ENCODE results near the gene CDH12.
"Not testable (repeated sequence)": the region's sequence is repeated elsewhere in the genome, so short reads cannot be mapped to it uniquely, and the experiment has no call there.

CDH12 gene
- 0 to 2.8 (median 0) reads per million in 17 experiments for total RNA-seq

- no peak for DNase-seq
These were observed at the start of gene CDH12 for GRCh38 chr5:22852807-22853660. TSS of gene CDH12 (minus strand) at chr5:22853344.

DNA sequence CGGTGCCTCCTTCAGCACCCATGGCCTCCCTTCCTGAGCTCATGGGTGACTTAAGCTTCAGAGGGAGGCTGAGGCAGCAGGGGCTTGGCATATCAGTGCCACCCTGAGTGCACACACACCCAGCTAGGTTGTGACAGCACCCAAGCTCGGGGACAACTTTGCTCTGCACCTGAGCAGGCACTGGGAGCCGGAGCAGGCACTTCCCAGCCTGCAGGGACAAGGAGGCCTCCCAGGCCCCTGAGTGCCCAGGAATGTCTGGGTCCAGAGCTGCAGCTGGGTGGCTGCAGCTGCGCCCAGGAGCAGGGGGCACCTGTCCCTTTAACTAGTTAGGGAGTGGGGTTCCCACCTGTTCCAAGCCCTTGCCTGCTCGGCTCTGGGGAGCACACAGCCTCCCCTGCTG, 48.7 kb upstream of the CDH12 start:
- no peak for DNase-seq

GRCh38 chr5:22900801-22901310, 47.7 kb upstream of the CDH12 start:
- DNase-seq = no peak

- no peak for DNase-seq
These were observed 46.2 kb upstream of the CDH12 start for GRCh38 chr5:22899341-22899740.

GRCh38 chr5:22896152-22896551, 43.0 kb upstream of the CDH12 start:
- DNase-seq = no peak

- DNase-seq = no peak
These were observed 39.3 kb upstream of the CDH12 start for GRCh38 chr5:22892441-22892840.

GRCh38 chr5:22889720-22890119, 36.6 kb upstream of the CDH12 start:
- DNase-seq = no peak

GRCh38 chr5:22887566-22887965, 34.4 kb upstream of the CDH12 start:
- DNase-seq = no peak

GRCh38 chr5:22858911-22859310, 5.8 kb upstream of the CDH12 start:
- DNase-seq = not testable (repeated sequence)

GRCh38 chr5:22855824-22856223, 2.7 kb upstream of the CDH12 start:
- DNase-seq = no peak

DNA sequence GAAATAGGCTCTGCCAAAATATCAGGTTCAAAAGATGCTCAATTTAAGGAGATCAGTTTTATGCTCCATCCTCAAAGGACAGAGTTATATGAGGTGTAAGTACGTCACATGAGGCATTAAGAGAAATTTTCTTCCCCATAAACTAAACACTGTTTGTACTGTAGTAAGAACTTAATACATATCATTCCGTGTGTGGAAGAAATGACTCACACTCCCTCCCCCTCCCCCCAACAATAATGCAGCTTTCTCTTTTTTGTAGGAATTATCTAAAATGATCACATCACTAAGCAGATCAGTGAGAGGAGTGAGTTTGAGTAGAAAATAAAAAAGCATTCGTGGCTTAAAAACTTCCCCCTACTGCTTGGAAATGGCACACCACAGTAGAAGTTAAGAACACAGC, 2.2 kb downstream of the CDH12 start:
- no peak for DNase-seq

- DNase-seq = no peak
These were observed 6.5 kb downstream of the CDH12 start for GRCh38 chr5:22846693-22847092.

DNA sequence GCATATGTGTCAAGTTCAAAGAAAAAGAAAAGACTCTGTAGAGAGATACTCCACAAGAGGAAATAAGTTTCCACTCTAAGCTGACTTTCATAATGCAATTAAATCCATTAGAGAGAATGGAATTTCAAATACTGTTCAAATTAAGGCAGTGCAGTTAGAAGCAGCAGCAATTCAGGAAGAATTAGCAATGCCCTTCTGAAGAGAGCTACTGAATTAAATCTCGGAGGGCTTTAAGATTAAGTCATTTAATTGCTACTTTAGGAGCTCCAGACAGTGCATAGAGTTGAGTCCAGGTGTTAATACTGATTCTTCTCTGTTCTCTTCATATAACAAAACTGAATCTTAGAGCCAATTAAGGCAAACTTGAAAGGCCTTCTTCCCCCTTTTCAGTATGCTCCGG, 8.5 kb downstream of the CDH12 start:
- no peak for DNase-seq

- DNase-seq = no peak
These were observed 9.0 kb downstream of the CDH12 start for GRCh38 chr5:22844155-22844554.

DNA sequence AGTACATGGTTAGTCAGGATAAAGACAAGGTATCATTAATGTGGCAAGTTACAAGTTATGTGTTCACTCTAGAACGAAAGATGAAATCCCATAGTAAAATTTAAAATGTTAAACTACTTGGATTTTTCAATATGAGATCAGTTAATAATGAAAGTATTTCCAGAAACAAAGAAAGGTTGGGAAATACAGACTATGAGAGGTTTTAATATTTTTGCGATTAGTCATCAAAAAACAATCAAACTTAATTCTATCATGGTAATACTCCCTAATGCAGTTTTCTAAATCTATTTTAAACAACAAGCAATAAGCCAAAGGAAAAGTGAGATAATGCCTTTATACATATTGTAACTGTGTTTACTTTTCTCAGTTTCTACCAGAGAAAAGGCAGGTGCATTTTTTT, 10.6 kb downstream of the CDH12 start:
- DNase-seq = no peak

DNA sequence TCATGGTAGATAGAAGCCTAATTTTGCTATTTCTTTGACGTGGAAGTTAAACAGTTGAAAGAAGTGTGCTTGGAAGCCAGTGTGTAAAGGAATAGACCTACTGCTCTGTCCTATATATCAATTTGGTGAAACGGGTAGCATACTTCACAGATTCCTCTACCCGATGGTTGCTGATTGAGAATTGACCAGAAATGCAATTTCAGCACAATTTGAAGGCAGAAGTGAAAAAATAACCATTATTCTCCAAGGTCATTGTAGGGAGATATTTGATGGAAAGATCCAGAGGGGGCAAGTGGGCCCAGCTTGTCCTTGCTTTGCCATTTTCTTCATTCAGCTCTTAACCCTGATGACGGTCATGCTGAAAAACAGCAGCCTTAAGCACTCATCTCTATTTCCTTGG, 15.3 kb downstream of the CDH12 start:
- no peak for DNase-seq

DNA sequence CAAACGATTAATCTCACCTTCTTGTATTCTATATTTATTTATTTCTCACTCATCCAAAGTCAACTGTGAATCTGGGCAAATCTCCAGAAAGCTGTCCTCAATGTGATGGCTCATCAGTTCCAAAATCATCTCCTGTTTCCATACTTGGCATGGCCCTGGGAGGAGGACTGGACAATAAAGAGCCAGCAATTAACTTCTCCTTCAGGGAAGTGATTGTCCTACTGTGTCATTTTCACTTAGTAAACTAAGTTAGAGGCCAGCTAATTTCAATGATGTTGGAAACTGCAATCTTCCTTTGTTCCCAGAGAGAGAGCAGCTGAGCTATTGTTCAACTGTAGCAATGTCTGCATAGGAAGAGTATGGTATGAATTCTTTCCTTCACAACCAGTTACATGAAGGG, 17.5 kb downstream of the CDH12 start:
- DNase-seq = no peak

DNA sequence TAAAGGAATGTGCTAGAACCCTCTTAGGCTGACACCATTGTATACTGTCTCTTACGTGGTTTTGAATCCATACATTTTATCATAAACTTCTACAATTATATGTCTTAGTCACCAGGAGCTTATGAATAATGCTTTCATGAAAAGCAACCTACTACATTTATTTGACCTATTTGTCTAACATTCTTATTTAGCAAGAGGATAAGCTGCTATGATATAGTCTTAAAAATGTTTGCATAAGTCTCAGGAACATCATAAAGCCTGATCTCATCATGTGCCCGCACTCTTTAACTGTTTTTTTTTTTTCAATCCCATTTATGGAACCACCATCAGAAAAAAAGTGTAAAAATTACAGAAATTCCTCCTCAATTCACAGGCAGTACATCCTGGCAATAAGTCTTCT, 59.7 kb downstream of the CDH12 start:
- no peak for DNase-seq

- DNase-seq = no peak
These were observed 65.3 kb downstream of the CDH12 start for GRCh38 chr5:22787807-22788206.

DNA sequence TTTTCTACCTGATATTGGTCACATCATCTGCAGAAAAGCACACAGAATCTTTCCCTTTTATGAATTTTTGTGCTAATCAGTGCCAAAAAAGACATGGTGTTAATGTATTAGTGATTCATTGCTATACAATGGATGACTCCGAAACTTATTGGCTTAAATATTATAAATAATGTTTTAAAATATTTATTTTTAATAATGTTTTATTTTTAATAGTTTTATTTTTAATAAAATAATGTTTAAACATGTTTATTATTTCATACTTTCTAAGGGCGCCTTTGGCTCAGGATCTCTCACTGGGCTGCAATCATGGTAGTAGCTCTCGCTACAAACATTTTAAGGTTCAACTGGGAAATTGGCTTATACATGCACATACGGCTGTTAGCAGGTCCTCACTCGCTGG, 65.7 kb downstream of the CDH12 start:
- no peak for DNase-seq

GRCh38 chr5:22780756-22781155, 72.4 kb downstream of the CDH12 start:
- no peak for DNase-seq

- peak in 1 of 4 experiments; percentile 1 for DNase-seq
These were observed 73.6 kb downstream of the CDH12 start for GRCh38 chr5:22779499-22779898.

DNA sequence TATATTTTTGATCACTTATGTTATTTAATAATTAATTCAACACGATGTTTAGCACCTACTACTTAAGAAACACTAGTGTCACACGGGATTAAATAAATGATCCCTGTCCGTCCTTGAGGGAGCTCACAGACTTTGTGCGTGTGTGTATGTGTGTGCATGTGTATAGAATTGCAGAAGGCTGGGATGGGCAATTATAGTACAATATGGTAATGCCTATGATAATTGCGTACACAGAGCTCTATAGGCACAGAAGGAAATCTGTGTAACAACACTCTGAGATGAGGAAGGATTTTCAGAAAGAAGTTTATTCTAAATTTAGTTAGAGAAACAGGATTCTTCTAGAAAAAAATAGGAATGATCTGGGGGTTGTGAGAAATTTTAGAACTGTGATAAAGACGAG, 76.9 kb downstream of the CDH12 start:
- no peak for DNase-seq

GRCh38 chr5:22774214-22774613, 78.9 kb downstream of the CDH12 start:
- DNase-seq = not testable (repeated sequence)

DNA sequence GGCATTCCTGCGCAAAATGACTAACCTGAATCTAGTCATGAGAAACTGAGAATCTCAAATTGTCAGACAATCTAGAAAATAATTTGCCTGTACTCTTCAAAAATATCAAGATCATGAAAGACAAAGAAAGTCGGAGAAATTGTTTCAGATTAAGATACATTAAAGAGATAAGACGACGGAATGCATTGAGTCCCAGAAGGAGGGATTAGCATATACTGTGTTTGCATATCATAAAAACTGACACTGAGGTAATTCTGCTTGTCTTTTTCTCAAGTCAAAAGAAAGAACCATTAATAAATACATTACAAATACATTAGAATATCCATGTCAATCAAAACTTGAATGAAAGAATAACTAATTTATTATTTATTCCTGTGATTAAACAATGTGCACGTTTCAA, 88.4 kb downstream of the CDH12 start:
- no peak for DNase-seq

Data from suppressor macrophage (primary cell).